ENCODE results near the gene DLEU7. TPM values are rescaled to one million over a fixed set of nuclear protein-coding genes. Genes with fewer than 3 reads are reported as not detected.

Gene DLEU7
- total RNA-seq, 1 experiment from 2014 or later, result 3.6 TPM

DNA sequence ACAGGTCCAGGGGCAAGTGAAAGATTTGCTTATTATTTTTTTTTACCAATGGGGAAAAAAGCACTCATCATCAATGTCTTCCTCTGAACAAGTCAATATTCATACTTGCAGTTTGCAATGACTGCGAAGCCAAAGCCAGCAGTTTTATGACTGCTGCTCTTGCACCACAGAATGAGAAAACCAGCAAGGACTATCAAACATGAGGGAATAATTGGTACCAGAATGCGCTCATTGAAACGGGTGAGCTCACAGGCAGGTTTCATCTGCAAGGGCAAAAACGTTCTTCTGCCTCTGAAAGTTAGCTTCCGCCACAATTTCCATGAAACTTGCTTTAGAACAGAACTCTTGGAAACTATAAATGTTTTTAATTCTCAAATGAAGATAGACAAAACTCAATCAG is 5.5 kb downstream of the DLEU7 start:
- Mint-ChIP-seq H3K4me3 (no peak overlapping the region), H3K9me3 (peaks cover 20% of the 10 kb centered on the region), H3K36me3 (peaks cover 37% of the 10 kb centered on the region), H3K27me3 (ENCODE audit: low read depth) (peaks cover 6% of the 10 kb centered on the region), H3K27ac (no peak overlapping the region), H3K4me1 (peaks cover 13% of the 10 kb centered on the region)
- POLR2A ChIA-PET, result no interaction called here
- DNase-seq (ENCODE audit: low spot score) (no peak), ATAC-seq (no peak)
- CTCF ChIA-PET, result interaction anchor here (1.0 kb wide), 1 partner anchor 74 kb away, joined by 4 read pairs; no protein-coding TSS in a partner anchor
- TF ChIP-seq ZNF219 (CRISPR knock-in tag; IDR thresholded peaks at IDR 0.05; ENCODE audit: borderline replicate concordance) (no peak), ATF3 (CRISPR knock-in tag; conservative IDR thresholded peaks at IDR 0.05) (no peak), USF1 (CRISPR knock-in tag; IDR thresholded peaks at IDR 0.05) (no peak), ESRRA (CRISPR knock-in tag; IDR thresholded peaks at IDR 0.05; ENCODE audit: borderline replicate concordance) (no peak), FOXP4 (CRISPR knock-in tag; IDR thresholded peaks at IDR 0.05) (no peak), IRF1 (CRISPR knock-in tag; IDR thresholded peaks at IDR 0.05) (no peak), HMGXB4 (CRISPR knock-in tag; IDR thresholded peaks at IDR 0.05) (no peak), ZNF396 (CRISPR knock-in tag; IDR thresholded peaks at IDR 0.05; ENCODE audit: borderline replicate concordance) (no peak), EMX1 (CRISPR knock-in tag; IDR thresholded peaks at IDR 0.05) (no peak), ATF1 (CRISPR knock-in tag; IDR thresholded peaks at IDR 0.05) (no peak), ZNF121 (CRISPR knock-in tag; IDR thresholded peaks at IDR 0.05) (no peak), NR3C1 (CRISPR knock-in tag; conservative IDR thresholded peaks at IDR 0.05; ENCODE audit: low read depth) (no peak)
- TF ChIP-seq, protein P1, sequence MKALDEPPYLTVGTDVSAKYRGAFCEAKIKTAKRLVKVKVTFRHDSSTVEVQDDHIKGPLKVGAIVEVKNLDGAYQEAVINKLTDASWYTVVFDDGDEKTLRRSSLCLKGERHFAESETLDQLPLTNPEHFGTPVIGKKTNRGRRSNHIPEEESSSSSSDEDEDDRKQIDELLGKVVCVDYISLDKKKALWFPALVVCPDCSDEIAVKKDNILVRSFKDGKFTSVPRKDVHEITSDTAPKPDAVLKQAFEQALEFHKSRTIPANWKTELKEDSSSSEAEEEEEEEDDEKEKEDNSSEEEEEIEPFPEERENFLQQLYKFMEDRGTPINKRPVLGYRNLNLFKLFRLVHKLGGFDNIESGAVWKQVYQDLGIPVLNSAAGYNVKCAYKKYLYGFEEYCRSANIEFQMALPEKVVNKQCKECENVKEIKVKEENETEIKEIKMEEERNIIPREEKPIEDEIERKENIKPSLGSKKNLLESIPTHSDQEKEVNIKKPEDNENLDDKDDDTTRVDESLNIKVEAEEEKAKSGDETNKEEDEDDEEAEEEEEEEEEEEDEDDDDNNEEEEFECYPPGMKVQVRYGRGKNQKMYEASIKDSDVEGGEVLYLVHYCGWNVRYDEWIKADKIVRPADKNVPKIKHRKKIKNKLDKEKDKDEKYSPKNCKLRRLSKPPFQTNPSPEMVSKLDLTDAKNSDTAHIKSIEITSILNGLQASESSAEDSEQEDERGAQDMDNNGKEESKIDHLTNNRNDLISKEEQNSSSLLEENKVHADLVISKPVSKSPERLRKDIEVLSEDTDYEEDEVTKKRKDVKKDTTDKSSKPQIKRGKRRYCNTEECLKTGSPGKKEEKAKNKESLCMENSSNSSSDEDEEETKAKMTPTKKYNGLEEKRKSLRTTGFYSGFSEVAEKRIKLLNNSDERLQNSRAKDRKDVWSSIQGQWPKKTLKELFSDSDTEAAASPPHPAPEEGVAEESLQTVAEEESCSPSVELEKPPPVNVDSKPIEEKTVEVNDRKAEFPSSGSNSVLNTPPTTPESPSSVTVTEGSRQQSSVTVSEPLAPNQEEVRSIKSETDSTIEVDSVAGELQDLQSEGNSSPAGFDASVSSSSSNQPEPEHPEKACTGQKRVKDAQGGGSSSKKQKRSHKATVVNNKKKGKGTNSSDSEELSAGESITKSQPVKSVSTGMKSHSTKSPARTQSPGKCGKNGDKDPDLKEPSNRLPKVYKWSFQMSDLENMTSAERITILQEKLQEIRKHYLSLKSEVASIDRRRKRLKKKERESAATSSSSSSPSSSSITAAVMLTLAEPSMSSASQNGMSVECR (CRISPR knock-in tag; IDR thresholded peaks at IDR 0.05; ENCODE audit: borderline replicate concordance), result no peak
- TF ChIP-seq, protein P2, sequence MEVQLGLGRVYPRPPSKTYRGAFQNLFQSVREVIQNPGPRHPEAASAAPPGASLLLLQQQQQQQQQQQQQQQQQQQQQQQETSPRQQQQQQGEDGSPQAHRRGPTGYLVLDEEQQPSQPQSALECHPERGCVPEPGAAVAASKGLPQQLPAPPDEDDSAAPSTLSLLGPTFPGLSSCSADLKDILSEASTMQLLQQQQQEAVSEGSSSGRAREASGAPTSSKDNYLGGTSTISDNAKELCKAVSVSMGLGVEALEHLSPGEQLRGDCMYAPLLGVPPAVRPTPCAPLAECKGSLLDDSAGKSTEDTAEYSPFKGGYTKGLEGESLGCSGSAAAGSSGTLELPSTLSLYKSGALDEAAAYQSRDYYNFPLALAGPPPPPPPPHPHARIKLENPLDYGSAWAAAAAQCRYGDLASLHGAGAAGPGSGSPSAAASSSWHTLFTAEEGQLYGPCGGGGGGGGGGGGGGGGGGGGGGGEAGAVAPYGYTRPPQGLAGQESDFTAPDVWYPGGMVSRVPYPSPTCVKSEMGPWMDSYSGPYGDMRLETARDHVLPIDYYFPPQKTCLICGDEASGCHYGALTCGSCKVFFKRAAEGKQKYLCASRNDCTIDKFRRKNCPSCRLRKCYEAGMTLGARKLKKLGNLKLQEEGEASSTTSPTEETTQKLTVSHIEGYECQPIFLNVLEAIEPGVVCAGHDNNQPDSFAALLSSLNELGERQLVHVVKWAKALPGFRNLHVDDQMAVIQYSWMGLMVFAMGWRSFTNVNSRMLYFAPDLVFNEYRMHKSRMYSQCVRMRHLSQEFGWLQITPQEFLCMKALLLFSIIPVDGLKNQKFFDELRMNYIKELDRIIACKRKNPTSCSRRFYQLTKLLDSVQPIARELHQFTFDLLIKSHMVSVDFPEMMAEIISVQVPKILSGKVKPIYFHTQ (CRISPR knock-in tag; IDR thresholded peaks at IDR 0.05), result no peak
- TF ChIP-seq, protein P3, sequence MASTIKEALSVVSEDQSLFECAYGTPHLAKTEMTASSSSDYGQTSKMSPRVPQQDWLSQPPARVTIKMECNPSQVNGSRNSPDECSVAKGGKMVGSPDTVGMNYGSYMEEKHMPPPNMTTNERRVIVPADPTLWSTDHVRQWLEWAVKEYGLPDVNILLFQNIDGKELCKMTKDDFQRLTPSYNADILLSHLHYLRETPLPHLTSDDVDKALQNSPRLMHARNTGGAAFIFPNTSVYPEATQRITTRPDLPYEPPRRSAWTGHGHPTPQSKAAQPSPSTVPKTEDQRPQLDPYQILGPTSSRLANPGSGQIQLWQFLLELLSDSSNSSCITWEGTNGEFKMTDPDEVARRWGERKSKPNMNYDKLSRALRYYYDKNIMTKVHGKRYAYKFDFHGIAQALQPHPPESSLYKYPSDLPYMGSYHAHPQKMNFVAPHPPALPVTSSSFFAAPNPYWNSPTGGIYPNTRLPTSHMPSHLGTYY (CRISPR knock-in tag; IDR thresholded peaks at IDR 0.05), result no peak
